GM23338 (cell line): ENCODE results near the gene EYA2. TPM values are rescaled to one million over a fixed set of nuclear protein-coding genes. Genes with fewer than 3 reads are reported as not detected.

ENCODE experiments used
- ATAC-seq: fragments of 200-7000 bp; cut with Tn5 transposase; 3 replicates; pipeline ENCODE4 v1.9.1; 2020
- DNase-seq: peaks from one replicate; pipeline ENCODE4 v3.0.0-alpha.2; 2015; ENCODE audit warnings: low spot score
- H2AFZ ChIP-seq: fragments of 200-600 bp; sonication (generic); 2 replicates; pipeline ENCODE4 v1.8.0; 2016; ENCODE audit warnings: antibody characterized with exemption, mild to moderate bottlenecking, moderate library complexity
- H3F3A ChIP-seq: fragments of 200-600 bp; sonication (generic); replicated peaks from 2 replicates; pipeline ENCODE4 v1.8.0; 2017; ENCODE audit warnings: antibody characterized with exemption, mixed run types, low read depth
- H3K27ac ChIP-seq: fragments of 200-600 bp; sonication (generic); 2 replicates; pipeline ENCODE4 v1.6.1; 2016; ENCODE audit warnings: low read depth
- H3K27me3 ChIP-seq: fragments of 200-600 bp; sonication (generic); 2 replicates; pipeline ENCODE4 v1.8.0; 2016; ENCODE audit warnings: mild to moderate bottlenecking, mixed run types, moderate library complexity; ENCODE audit not compliant: insufficient read depth
- H3K36me3 ChIP-seq: fragments of 200-600 bp; sonication (generic); 2 replicates; pipeline ENCODE4 v1.8.0; 2016; ENCODE audit warnings: mild to moderate bottlenecking; ENCODE audit not compliant: insufficient read depth
- H3K4me1 ChIP-seq: fragments of 200-600 bp; sonication (generic); 2 replicates; pipeline ENCODE4 v1.8.0; 2016; ENCODE audit warnings: mild to moderate bottlenecking, moderate library complexity; ENCODE audit not compliant: insufficient read depth
- H3K4me2 ChIP-seq: fragments of 200-600 bp; sonication (generic); 2 replicates; pipeline ENCODE4 v1.7.1; 2017; ENCODE audit warnings: mixed run types
- H3K4me3 ChIP-seq: fragments of 200-600 bp; sonication (generic); 2 replicates; pipeline ENCODE4 v1.6.1; 2016; ENCODE audit warnings: mixed run types
- H3K79me2 ChIP-seq: fragments of 200-600 bp; sonication (generic); replicated peaks from 2 replicates; pipeline ENCODE4 v1.8.0; 2017; ENCODE audit warnings: mild to moderate bottlenecking; ENCODE audit not compliant: insufficient read depth
- H3K9me2 ChIP-seq: fragments of 200-600 bp; sonication (generic); 2 replicates; pipeline ENCODE4 v1.8.0; 2017; ENCODE audit not compliant: insufficient read depth
- H4K20me1 ChIP-seq: fragments of 200-600 bp; sonication (generic); replicated peaks from 2 replicates; pipeline ENCODE4 v1.8.0; 2017; ENCODE audit warnings: mild to moderate bottlenecking; ENCODE audit not compliant: insufficient read depth
- H3K27ac Mint-ChIP-seq: 2 replicates; pipeline ENCODE4 v1.8.0; 2020; ENCODE audit warnings: inconsistent platforms, mild to moderate bottlenecking, moderate library complexity, mixed read lengths
- H3K27me3 Mint-ChIP-seq: 3 replicates; pipeline ENCODE4 v1.8.0; 2022; ENCODE audit warnings: low read depth, mild to moderate bottlenecking, moderate library complexity, mixed read lengths, inconsistent platforms; ENCODE audit not compliant: insufficient read depth, poor library complexity
- H3K36me3 Mint-ChIP-seq: 3 replicates; pipeline ENCODE4 v1.8.0; 2021; ENCODE audit warnings: low read depth, mild to moderate bottlenecking, inconsistent platforms, moderate library complexity, mixed read lengths
- H3K4me1 Mint-ChIP-seq: 3 replicates; pipeline ENCODE4 v1.8.0; 2020; ENCODE audit warnings: mild to moderate bottlenecking, inconsistent platforms, mixed read lengths
- H3K4me3 Mint-ChIP-seq: 3 replicates; pipeline ENCODE4 v1.8.0; 2021; ENCODE audit warnings: moderate library complexity, mild to moderate bottlenecking, inconsistent platforms, mixed read lengths
- H3K9me3 Mint-ChIP-seq: 3 replicates; pipeline ENCODE4 v1.8.0; 2020; ENCODE audit warnings: moderate library complexity, mild to moderate bottlenecking, inconsistent platforms, mixed read lengths
- ETS1 ChIP-seq: IDR thresholded peaks from 2 replicates; pipeline ENCODE4 v1.6.1; 2016; ENCODE audit warnings: antibody characterized with exemption
- EZH2 ChIP-seq: fragments of 200-600 bp; sonication (generic); IDR thresholded peaks from one replicate; pipeline ENCODE4 v1.8.0; 2017; ENCODE audit warnings: antibody characterized with exemption, mild to moderate bottlenecking, low read depth; ENCODE audit not compliant: unreplicated experiment
- EZH2phosphoT487 ChIP-seq: fragments of 200-600 bp; sonication (generic); IDR thresholded peaks from one replicate; pipeline ENCODE4 v1.8.1; 2018; ENCODE audit warnings: antibody characterized with exemption; ENCODE audit not compliant: unreplicated experiment
- JUNB ChIP-seq: IDR thresholded peaks from one replicate; pipeline ENCODE4 v1.6.1; 2016; ENCODE audit warnings: antibody characterized with exemption; ENCODE audit not compliant: unreplicated experiment
- NANOG ChIP-seq: IDR thresholded peaks from 2 replicates; pipeline ENCODE4 v1.6.1; 2016; ENCODE audit warnings: antibody characterized with exemption, borderline replicate concordance
- POLR2AphosphoS5 ChIP-seq: IDR thresholded peaks from 2 replicates; pipeline ENCODE4 v1.6.1; 2016; ENCODE audit warnings: antibody characterized with exemption, low read depth
- REST ChIP-seq: IDR thresholded peaks from one replicate; pipeline ENCODE4 v1.6.1; 2018; ENCODE audit warnings: antibody characterized with exemption; ENCODE audit not compliant: unreplicated experiment
- STAT1 ChIP-seq: IDR thresholded peaks from one replicate; pipeline ENCODE4 v1.6.1; 2016; ENCODE audit warnings: antibody characterized with exemption; ENCODE audit not compliant: unreplicated experiment
- ZNF331 ChIP-seq: fragments of 250-450 bp; sonication (Bioruptor Pico); IDR thresholded peaks from 2 replicates; pipeline ENCODE4 v1.5.0; 2020; ENCODE audit warnings: low read depth, mild to moderate bottlenecking, moderate library complexity
- ZNF462 ChIP-seq: fragments of 250-450 bp; sonication (Bioruptor Pico); IDR thresholded peaks from 2 replicates; pipeline ENCODE4 v1.5.0; 2020; ENCODE audit warnings: mild to moderate bottlenecking, moderate library complexity
- polyA plus RNA-seq: library from polyadenylated mRNA; unstranded; fragments of >200 nt; fragmentation: Nextera tagmentation; extraction: Ambion mirVana; gene quantifications from 2 replicates; pipeline ENCODE4 v1.2.1, GENCODE V29; 2016
- total RNA-seq: library from RNA; depleted of rRNA; stranded (reverse); fragments of >200 nt; shearing (Covaris generic); gene quantifications from 2 replicates; pipeline ENCODE4 v1.2.3, GENCODE V29; 2014

EYA2 gene
- total and polyA plus RNA-seq, 2 experiments from 2014 or later = 0.50 to 0.56 TPM

- no peak overlapping the region for H3K4me3 Mint-ChIP-seq
- H3K79me2 ChIP-seq = no peaks in the 10 kb centered on the region
- no peak overlapping the region for H3K27ac ChIP-seq
- no peaks in the 10 kb centered on the region for H3K4me1 ChIP-seq
- no peaks in the 10 kb centered on the region for H3K36me3 ChIP-seq
- no peaks in the 10 kb centered on the region; the same call in 2 of the 3 replicates for H3K36me3 Mint-ChIP-seq
- no peak overlapping the region for H3K27ac Mint-ChIP-seq
- H3K4me1 Mint-ChIP-seq = no peaks in the 10 kb centered on the region
- H3K27me3 Mint-ChIP-seq = no peaks in the 10 kb centered on the region
- no peaks in the 10 kb centered on the region for H3F3A ChIP-seq
- H3K9me3 Mint-ChIP-seq = peaks cover 2% of the 10 kb centered on the region; the same call in 1 of the 3 replicates
- no peak for DNase-seq
- no peak for ATAC-seq
- no peaks in the 10 kb centered on the region for H3K27me3 ChIP-seq
- H4K20me1 ChIP-seq = no peaks in the 10 kb centered on the region
- TF ChIP-seq EZH2phosphoT487 = no peak
- no peak for TF ChIP-seq POLR2AphosphoS5
- no peak for TF ChIP-seq EZH2
- no peak for TF ChIP-seq ETS1
- no peak for TF ChIP-seq REST
- TF ChIP-seq STAT1 = no peak
- TF ChIP-seq ZNF331 (CRISPR knock-in tag) = no peak
- TF ChIP-seq NANOG = no peak
- TF ChIP-seq JUNB = no peak
- H3K4me2 ChIP-seq = no peak overlapping the region
- no peak overlapping the region for H3K4me3 ChIP-seq
- 0 out of 2 replicates have a peak overlapping the region, but pooled peaks have one; percentile 6 for H2AFZ ChIP-seq
- no peaks in the 10 kb centered on the region for H3K9me2 ChIP-seq
Observed at GRCh38 chr20:47024461-47024937, 129.9 kb downstream of the EYA2 start.

- Histone ChIP-seq H3K79me2 (no peaks in the 10 kb centered on the region), H3K27me3 (no peaks in the 10 kb centered on the region), H3K27ac (no peak overlapping the region), H3K4me2 (no peak overlapping the region), H3K36me3 (no peaks in the 10 kb centered on the region), H4K20me1 (no peaks in the 10 kb centered on the region), H3K4me3 (no peak overlapping the region), H2AFZ (no peak overlapping the region), H3F3A (no peaks in the 10 kb centered on the region), H3K4me1 (no peaks in the 10 kb centered on the region), H3K9me2 (no peaks in the 10 kb centered on the region)
- peaks cover 3% of the 10 kb centered on the region; the same call in 1 of the 3 replicates for H3K9me3 Mint-ChIP-seq
- ATAC-seq = no peak
- DNase-seq = no peak
- peaks cover 2% of the 10 kb centered on the region for H3K27me3 Mint-ChIP-seq
- H3K36me3 Mint-ChIP-seq = no peaks in the 10 kb centered on the region; the same call in 2 of the 3 replicates
- H3K4me3 Mint-ChIP-seq = no peak overlapping the region
- H3K27ac Mint-ChIP-seq = no peak overlapping the region
- H3K4me1 Mint-ChIP-seq = no peaks in the 10 kb centered on the region
- TF ChIP-seq ZNF462 (CRISPR knock-in tag) (no peak), JUNB (no peak)
Observed at GRCh38 chr20:47027042-47027441, 132.4 kb downstream of the EYA2 start.
